Stimulated activated CD4-positive, alpha-beta T cell treated with anti-CD3 and anti-CD28 coated beads, Interleukin-15, amount 100 ng/mL, for 48 hours (primary cell): ENCODE results near the gene CCNB1.
"Not testable (repeated sequence)": the region's sequence is repeated elsewhere in the genome, so short reads cannot be mapped to it uniquely, and the experiment has no call there.

ENCODE experiments used
- DNase-seq, 2 donors: peaks; one replicate each; pipeline ENCODE4 v3.0.0-alpha.2; 2020; ENCODE audit warnings: low read depth in 2 of 2

CCNB1 gene

GRCh38 chr5:69184621-69185020 lies 17.7 kb downstream of the CCNB1 start:
- no peak for DNase-seq

GRCh38 chr5:69187342-69187741 lies 20.4 kb downstream of the CCNB1 start:
- no peak for DNase-seq

- no peak for DNase-seq
Measured at GRCh38 chr5:69188811-69189161, 21.8 kb downstream of the CCNB1 start.

- DNase-seq = peak; percentile 85 to 90
Measured at GRCh38 chr5:69189162-69190086, 22.5 kb downstream of the CCNB1 start, which contains the start of gene CENPH. Gene CENPH, plus strand, starts transcription at chr5:69189583. Its CDS starts 52 bp downstream, at chr5:69189635.

GRCh38 chr5:69202497-69202896 lies 35.5 kb downstream of the CCNB1 start:
- no peak for DNase-seq

GRCh38 chr5:69206528-69207190 lies 39.7 kb downstream of the CCNB1 start:
- no peak for DNase-seq

- DNase-seq = no peak
Measured at GRCh38 chr5:69209602-69210001, 42.7 kb downstream of the CCNB1 start.

GRCh38 chr5:69211200-69211599 lies 44.2 kb downstream of the CCNB1 start:
- DNase-seq = no peak

- no peak for DNase-seq
Measured at GRCh38 chr5:69212022-69212421, 45.1 kb downstream of the CCNB1 start.

- DNase-seq = no peak
Measured at GRCh38 chr5:69213513-69214215, 46.7 kb downstream of the CCNB1 start.

GRCh38 chr5:69217151-69217511 lies 50.2 kb downstream of the CCNB1 start:
- no peak for DNase-seq

GRCh38 chr5:69217548-69218526 lies 50.9 kb downstream of the CCNB1 start:
- peak; percentile 82 to 92 for DNase-seq

- DNase-seq = no peak
Measured at GRCh38 chr5:69219939-69220338, 53.0 kb downstream of the CCNB1 start.

GRCh38 chr5:69220371-69220770 lies 53.4 kb downstream of the CCNB1 start:
- not testable (repeated sequence) for DNase-seq

- DNase-seq = not testable (repeated sequence)
Measured at GRCh38 chr5:69220833-69221232, 53.9 kb downstream of the CCNB1 start.

- DNase-seq = no peak
Measured at GRCh38 chr5:69224520-69224919, 57.6 kb downstream of the CCNB1 start.

GRCh38 chr5:69225860-69226259 lies 58.9 kb downstream of the CCNB1 start:
- no peak for DNase-seq
